ENCODE measurements around the gene RAB3GAP1. TPM values are rescaled to one million over a fixed set of nuclear protein-coding genes. Genes with fewer than 3 reads are reported as not detected.

The RAB3GAP1 gene
- polyA plus RNA-seq, 1 donor (not counting 4 experiments of a cell fraction or from before 2014, with no cell fraction given): 41.6 TPM

- dilution Hi-C loops (cut with MboI; ENCODE audit: extremely low pct_ligation_motif_present, low sequenced_read_pairs): no loop called here
- Histone ChIP-seq H4K20me1 (ENCODE audit: control insufficient read depth, extremely low read depth, insufficient read depth, low read length) (no peaks in the 10 kb centered on the region), H2AFZ (ENCODE audit: control insufficient read depth, low read length) (no peak overlapping the region), H3K79me2 (ENCODE audit: control insufficient read depth, insufficient read depth, low read length) (peaks cover 7% of the 10 kb centered on the region), H3K9me1 (ENCODE audit: control insufficient read depth, extremely low read depth, insufficient read depth, low read length) (no peaks in the 10 kb centered on the region), H3K4me3 (ENCODE audit: control insufficient read depth in 2 of 3, extremely low read depth in 1 of 3, insufficient read depth in 2 of 3, low read depth in 1 of 3, low read length in 3 of 3) (no peak overlapping the region), H3K9ac (ENCODE audit: control insufficient read depth, extremely low read depth, insufficient read depth, low read length) (no peak overlapping the region), H3K9me3 (ENCODE audit: control insufficient read depth, low read depth, low read length) (no peaks in the 10 kb centered on the region), H3K4me2 (ENCODE audit: control insufficient read depth, extremely low read depth, insufficient read depth, low read depth, low read length) (no peak overlapping the region), H3K27me3 (ENCODE audit: control insufficient read depth, extremely low read depth, insufficient read depth, low read length) (no peaks in the 10 kb centered on the region), H3K36me3 (ENCODE audit: control insufficient read depth in 2 of 2, extremely low read depth in 1 of 2, insufficient read depth in 2 of 2, low read length in 2 of 2) (peaks cover 3 to 12% of the 10 kb centered on the region in 2 experiments), H3K27ac (ENCODE audit: control insufficient read depth, insufficient read depth, low read length) (no peak overlapping the region), H3K4me1 (ENCODE audit: control insufficient read depth, extremely low read depth, insufficient read depth, low read length) (no peaks in the 10 kb centered on the region)
- TF ChIP-seq, protein P1, sequence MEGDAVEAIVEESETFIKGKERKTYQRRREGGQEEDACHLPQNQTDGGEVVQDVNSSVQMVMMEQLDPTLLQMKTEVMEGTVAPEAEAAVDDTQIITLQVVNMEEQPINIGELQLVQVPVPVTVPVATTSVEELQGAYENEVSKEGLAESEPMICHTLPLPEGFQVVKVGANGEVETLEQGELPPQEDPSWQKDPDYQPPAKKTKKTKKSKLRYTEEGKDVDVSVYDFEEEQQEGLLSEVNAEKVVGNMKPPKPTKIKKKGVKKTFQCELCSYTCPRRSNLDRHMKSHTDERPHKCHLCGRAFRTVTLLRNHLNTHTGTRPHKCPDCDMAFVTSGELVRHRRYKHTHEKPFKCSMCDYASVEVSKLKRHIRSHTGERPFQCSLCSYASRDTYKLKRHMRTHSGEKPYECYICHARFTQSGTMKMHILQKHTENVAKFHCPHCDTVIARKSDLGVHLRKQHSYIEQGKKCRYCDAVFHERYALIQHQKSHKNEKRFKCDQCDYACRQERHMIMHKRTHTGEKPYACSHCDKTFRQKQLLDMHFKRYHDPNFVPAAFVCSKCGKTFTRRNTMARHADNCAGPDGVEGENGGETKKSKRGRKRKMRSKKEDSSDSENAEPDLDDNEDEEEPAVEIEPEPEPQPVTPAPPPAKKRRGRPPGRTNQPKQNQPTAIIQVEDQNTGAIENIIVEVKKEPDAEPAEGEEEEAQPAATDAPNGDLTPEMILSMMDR (optimal IDR thresholded peaks at IDR 0.05 in 1 of 3, IDR thresholded peaks at IDR 0.05 in 1 of 3, conservative IDR thresholded peaks at IDR 0.05 in 1 of 3; ENCODE audit: extremely low read depth in 1 of 3, insufficient read depth in 2 of 3, low read length in 3 of 3): no peak
- TF ChIP-seq EZH2 (IDR thresholded peaks at IDR 0.05; ENCODE audit: low read length): no peak
- DNase-seq (ENCODE audit: low read depth, low spot score) (no peak), FAIRE-seq (no peak)
Observed at GRCh38 chr2:135140606-135141005, 88.5 kb downstream of the RAB3GAP1 start.

- Histone ChIP-seq H3K9me3 (ENCODE audit: control insufficient read depth, low read depth, low read length) (no peaks in the 10 kb centered on the region), H3K27me3 (ENCODE audit: control insufficient read depth, extremely low read depth, insufficient read depth, low read length) (no peaks in the 10 kb centered on the region), H3K9ac (ENCODE audit: control insufficient read depth, extremely low read depth, insufficient read depth, low read length) (no peak overlapping the region), H4K20me1 (ENCODE audit: control insufficient read depth, extremely low read depth, insufficient read depth, low read length) (no peaks in the 10 kb centered on the region), H3K4me1 (ENCODE audit: control insufficient read depth, extremely low read depth, insufficient read depth, low read length) (no peaks in the 10 kb centered on the region), H3K36me3 (ENCODE audit: control insufficient read depth in 2 of 2, extremely low read depth in 1 of 2, insufficient read depth in 2 of 2, low read length in 2 of 2) (peaks cover 2 to 9% of the 10 kb centered on the region in 2 experiments), H3K4me3 (ENCODE audit: control insufficient read depth in 2 of 3, extremely low read depth in 1 of 3, insufficient read depth in 2 of 3, low read depth in 1 of 3, low read length in 3 of 3) (no peak overlapping the region), H3K27ac (ENCODE audit: control insufficient read depth, insufficient read depth, low read length) (no peak overlapping the region), H3K9me1 (ENCODE audit: control insufficient read depth, extremely low read depth, insufficient read depth, low read length) (no peaks in the 10 kb centered on the region), H2AFZ (ENCODE audit: control insufficient read depth, low read length) (no peak overlapping the region), H3K4me2 (ENCODE audit: control insufficient read depth, extremely low read depth, insufficient read depth, low read depth, low read length) (no peak overlapping the region), H3K79me2 (ENCODE audit: control insufficient read depth, insufficient read depth, low read length) (peaks cover 10% of the 10 kb centered on the region)
- TF ChIP-seq EZH2 (IDR thresholded peaks at IDR 0.05; ENCODE audit: low read length): no peak
- TF ChIP-seq, protein P1 (optimal IDR thresholded peaks at IDR 0.05 in 1 of 3, IDR thresholded peaks at IDR 0.05 in 1 of 3, conservative IDR thresholded peaks at IDR 0.05 in 1 of 3; ENCODE audit: extremely low read depth in 1 of 3, insufficient read depth in 2 of 3, low read length in 3 of 3): no peak
- dilution Hi-C loops (cut with MboI; ENCODE audit: extremely low pct_ligation_motif_present, low sequenced_read_pairs): no loop called here
- DNase-seq (ENCODE audit: low read depth, low spot score) (no peak), FAIRE-seq (no peak)
Observed at GRCh38 chr2:135142323-135142722, 90.2 kb downstream of the RAB3GAP1 start.

Measured in keratinocyte (primary cell).